Ramos (cell line): ENCODE measurements around the gene INHBA.

Experiments
- in situ Hi-C: fragments of 300-500 bp; cut with MboI; formaldehyde crosslinking; loops from one replicate; pipeline ENCODE4 v1.14.3; 2022; ENCODE audit warnings: low sequenced_read_pairs; ENCODE audit not compliant: unreplicated experiment

The INHBA gene

GRCh38 chr7:41691286-41692190 lies 11.4 kb downstream of the INHBA start:
- in situ Hi-C loops, result no loop called here

- in situ Hi-C loops, result no loop called here
Measured at GRCh38 chr7:41689815-41690214, 13.1 kb downstream of the INHBA start.

- in situ Hi-C loops, result no loop called here
Measured at GRCh38 chr7:41688906-41689305, 14.0 kb downstream of the INHBA start.

GRCh38 chr7:41688012-41688625 lies 14.8 kb downstream of the INHBA start:
- in situ Hi-C loops, result no loop called here

- in situ Hi-C loops, result no loop called here
Measured at GRCh38 chr7:41685684-41686083, 17.2 kb downstream of the INHBA start.

GRCh38 chr7:41682422-41682821 lies 20.5 kb downstream of the INHBA start:
- in situ Hi-C loops, result no loop called here

- in situ Hi-C loops, result no loop called here
Measured at GRCh38 chr7:41679566-41679965, 23.3 kb downstream of the INHBA start.

GRCh38 chr7:41674505-41675023 lies 28.3 kb downstream of the INHBA start:
- in situ Hi-C loops, result no loop called here

- in situ Hi-C loops, result no loop called here
Measured at GRCh38 chr7:41661596-41661995, 41.3 kb downstream of the INHBA start.

GRCh38 chr7:41659539-41659938 lies 43.4 kb downstream of the INHBA start:
- in situ Hi-C loops, result no loop called here

GRCh38 chr7:41656366-41656765 lies 46.5 kb downstream of the INHBA start:
- in situ Hi-C loops, result no loop called here

GRCh38 chr7:41655426-41655825 lies 47.5 kb downstream of the INHBA start:
- in situ Hi-C loops, result no loop called here

GRCh38 chr7:41652267-41652666 lies 50.6 kb downstream of the INHBA start:
- in situ Hi-C loops, result no loop called here

GRCh38 chr7:41648501-41648900 lies 54.4 kb downstream of the INHBA start:
- in situ Hi-C loops, result no loop called here

GRCh38 chr7:41643616-41644015 lies 59.3 kb downstream of the INHBA start:
- in situ Hi-C loops, result no loop called here

- in situ Hi-C loops, result no loop called here
Measured at GRCh38 chr7:41641665-41642014, 61.2 kb downstream of the INHBA start.

GRCh38 chr7:41641011-41641664 lies 61.8 kb downstream of the INHBA start:
- in situ Hi-C loops, result no loop called here

- in situ Hi-C loops, result no loop called here
Measured at GRCh38 chr7:41640487-41640886, 62.4 kb downstream of the INHBA start.

- in situ Hi-C loops, result no loop called here
Measured at GRCh38 chr7:41637049-41637448, 65.8 kb downstream of the INHBA start.
